ENCODE results near the gene ZYG11B. TPM values are rescaled to one million over a fixed set of nuclear protein-coding genes. Genes with fewer than 3 reads are reported as not detected.

ZYG11B gene
- 21.0 and 28.5 TPM in 2 replicates for total RNA-seq

GRCh38 chr1:52726265-52727113, at the start of gene ZYG11B:
ZYG11B (plus strand) TSS chr1:52726453; CDS start chr1:52726654, 201 bp downstream.

GRCh38 chr1:52697795-52698674, 28.2 kb upstream of the ZYG11B start, which contains the start of gene COA7:
COA7 (minus strand) TSS chr1:52698347; CDS start chr1:52698326, 21 bp downstream.

GRCh38 chr1:52842643-52843310, 116.5 kb downstream of the ZYG11B start, which contains the start of gene ZYG11A:
ZYG11A (plus strand) TSS chr1:52842760; CDS start chr1:52842884, 124 bp downstream.

Other genes starting within 250 kb of the ZYG11B start
- 23.0 and 26.5 TPM in 2 replicates for gene TUT4, start 173.4 kb upstream of the ZYG11B start, total RNA-seq
- gene GPX7, start 124.1 kb upstream of the ZYG11B start, total RNA-seq = 27.0 and 47.3 TPM in 2 replicates
- not detected in 2 replicates for gene SHISAL2A, start 93.3 kb upstream of the ZYG11B start, total RNA-seq
- 9.8 and 10.0 TPM in 2 replicates for gene COA7, start 28.1 kb upstream of the ZYG11B start, total RNA-seq
- 0.60 and 0.63 TPM in 2 replicates for gene ZYG11A, start 116.3 kb downstream of the ZYG11B start, total RNA-seq
- gene ECHDC2, start 195.3 kb downstream of the ZYG11B start, total RNA-seq = 37.3 and 51.5 TPM in 2 replicates
- gene SCP2, start 200.8 kb downstream of the ZYG11B start, total RNA-seq = 186 and 325 TPM in 2 replicates